Eye (tissue), 1 donor: ENCODE data around the gene GCLM.
A peak's percentile ranks its signal among the peaks of the same experiment; 100 is the strongest.

Experiments
- DNase-seq: peaks from one replicate; pipeline ENCODE4 v3.0.0-alpha.2; 2015

GCLM gene

DNA sequence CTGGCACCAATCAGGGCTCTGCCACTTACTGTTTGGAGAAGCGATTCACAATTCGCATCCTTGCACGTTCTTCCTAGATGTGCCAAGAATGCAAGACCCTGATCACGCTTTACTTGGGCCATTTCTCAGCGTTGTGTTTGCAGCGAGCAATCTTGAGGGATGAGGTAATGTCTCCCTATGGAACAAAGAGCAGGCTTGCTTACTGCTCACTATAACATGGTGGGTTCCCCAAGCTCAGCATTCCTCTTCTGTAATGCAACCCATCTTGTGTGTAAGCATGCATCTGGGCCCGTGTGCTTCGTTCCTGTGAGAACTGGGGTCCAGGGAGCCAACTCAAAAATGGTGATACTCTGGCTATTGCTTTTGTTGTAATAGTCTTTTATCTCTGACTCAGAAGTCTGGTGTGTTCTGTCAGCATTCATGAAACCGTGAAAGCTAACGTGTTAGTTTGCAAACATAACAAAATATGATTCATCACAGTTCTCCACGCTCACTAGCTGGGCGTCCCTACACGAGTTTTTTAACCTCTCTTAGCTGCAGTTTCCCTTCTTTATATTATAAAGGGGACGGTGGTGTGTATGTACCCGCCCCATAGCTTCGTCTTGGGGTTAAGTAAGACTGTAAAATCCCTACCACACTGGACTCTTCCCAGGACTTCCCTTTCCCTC, 63.6 kb downstream of the GCLM start:
- DNase-seq = peak; percentile 87

DNA sequence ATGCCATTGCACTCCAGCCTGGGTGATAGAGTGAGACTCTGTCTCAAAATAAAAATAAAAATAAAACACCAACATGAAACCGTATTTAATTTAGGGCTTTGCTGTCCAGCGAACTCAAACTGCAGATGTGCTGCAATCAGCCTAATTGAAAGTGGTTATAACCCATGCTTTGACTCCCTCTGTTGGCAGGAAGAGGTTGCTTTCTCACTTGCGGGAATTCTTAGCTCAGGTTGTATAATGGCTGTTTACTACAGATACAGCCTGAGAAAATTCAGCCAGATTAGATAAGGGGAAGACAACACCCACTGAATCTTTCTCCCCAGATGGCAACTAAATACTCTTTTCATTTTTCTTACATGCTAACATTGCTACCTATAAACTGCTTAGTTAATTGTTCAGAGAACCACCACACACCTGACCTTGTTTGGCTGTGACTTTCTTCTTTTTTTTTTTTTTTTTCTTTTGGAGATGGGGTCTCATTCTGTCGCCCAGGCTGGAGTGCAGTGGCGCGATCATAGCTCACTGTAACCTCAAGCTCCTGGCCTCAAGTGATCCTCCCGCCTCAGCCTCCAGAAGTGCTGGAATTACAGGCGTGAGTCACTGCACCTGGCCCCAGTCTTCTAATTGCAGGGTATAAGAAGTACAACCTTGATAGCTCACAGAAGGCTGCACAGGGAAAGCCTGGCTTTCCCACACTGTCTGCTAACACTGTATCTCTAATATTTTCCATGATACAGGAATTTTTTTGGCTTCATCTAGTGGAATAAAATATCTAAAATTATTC, 64.8 kb downstream of the GCLM start:
- peak; percentile 88 for DNase-seq

DNA sequence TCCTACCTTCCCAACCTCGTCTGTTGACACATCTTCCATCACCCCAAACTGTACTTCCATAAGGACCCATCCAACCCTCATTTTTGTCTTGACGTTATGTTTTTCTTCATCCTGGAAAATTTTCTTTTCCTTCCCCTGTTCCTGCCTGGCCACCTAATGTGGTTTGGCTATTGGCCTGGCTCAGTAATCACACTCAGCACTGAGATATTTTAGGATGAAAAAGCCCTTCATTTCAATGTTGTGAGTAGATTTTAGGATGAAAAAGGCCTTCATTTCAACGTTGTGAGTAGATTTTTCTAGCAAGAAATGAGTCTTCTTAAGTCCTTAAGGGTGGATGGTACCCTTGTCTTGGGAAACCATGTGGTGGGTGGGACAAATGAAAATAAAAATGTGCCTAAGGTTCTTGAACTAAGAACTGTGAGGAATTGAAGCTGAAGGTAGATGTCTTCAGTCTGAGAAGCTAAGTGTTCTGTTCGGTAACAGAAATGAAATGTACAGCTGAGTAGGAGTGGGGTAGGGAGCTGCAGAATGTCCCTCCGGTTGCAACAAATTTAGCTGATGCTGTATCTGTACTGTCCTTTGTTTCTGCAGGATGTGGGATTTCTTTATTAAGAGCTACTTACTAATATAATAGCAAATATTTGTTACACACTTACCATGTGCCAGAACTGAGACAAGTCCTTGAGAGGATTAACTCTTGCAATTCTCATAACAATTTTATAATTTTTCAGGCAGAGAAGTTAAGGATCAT, 66.3 kb downstream of the GCLM start:
- no peak for DNase-seq

DNA sequence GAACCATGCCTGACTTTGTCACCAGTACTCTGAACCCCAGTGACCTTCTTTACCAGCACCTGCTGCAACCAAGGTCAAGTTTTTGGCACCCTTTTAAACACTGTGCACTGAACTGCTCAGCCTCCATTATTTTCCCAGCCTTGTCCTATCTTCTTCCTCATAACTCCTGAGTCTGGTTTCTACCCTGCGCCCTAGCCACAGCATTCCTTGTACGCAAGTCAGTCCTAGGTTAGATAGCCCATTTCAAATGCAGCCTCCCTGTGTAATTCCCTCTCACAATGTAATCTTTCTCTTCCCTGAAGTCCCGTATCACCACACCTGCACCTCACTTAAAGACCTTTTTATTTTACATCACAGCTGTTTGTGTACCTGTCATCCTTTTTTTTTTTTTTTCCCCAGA, 67.5 kb downstream of the GCLM start:
- DNase-seq = no peak

DNA sequence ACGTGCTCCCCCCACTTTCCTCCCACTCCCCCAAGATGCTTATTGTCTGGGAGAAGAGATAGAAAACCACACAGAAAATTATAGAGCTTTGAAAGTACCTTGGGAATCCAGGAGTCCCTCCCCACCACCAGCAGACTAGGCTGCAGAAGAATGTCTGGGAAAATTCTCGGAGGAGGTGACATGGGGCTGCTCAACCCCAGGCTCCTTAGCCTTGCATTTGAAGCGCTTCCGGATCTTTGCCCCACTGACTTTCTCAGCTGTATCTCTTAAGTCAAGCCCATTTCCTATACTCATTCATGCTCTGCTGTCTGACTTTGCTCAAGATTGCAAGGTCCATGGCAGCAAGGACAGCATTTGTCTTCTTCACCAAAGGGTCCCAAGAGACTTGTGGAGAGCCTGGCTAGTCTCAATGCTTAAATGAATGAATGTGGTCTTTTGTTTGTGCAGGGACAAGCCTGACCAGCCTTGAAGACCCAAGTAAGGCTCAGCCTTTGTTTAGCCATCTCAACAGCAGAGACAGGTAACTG, 68.2 kb downstream of the GCLM start:
- DNase-seq = no peak

DNA sequence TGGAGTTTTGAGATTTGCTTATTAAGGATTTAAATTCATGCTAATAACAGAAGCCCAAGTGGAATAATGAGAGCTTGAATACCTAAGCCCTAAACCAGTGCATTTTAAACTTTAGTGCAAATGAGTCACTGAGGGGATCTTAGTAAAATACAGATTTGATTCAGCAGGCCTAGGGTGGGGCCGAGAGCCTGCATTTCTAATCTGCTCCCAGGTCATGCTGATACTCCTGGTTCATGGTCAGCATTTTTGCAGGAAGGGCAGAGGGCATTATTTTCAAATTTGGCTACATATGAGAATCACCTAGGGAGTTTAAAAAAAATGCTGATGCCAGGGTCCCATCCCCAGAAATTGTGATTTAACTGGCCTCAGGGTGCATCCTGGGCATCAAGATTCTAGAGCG, 69.5 kb downstream of the GCLM start:
- DNase-seq = no peak

DNA sequence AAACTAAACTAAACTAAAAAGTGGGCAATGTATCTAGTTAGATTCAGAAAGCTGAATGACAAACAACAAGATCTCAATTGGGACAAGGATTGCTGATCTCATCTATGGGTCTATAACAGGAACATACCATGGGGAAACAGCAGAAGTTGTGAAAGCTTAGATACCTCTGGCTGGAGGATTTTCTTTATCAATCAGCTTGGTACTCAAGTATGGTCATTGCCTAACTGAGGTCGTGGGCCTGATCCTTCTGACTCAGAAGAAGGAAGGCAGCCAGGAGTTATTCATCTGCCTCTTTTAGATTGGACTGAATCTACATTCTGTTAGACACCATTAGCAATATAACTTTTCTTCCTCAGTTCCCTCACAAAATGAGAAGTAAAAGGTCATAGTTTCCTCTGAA, 69.9 kb downstream of the GCLM start:
- DNase-seq = no peak

DNA sequence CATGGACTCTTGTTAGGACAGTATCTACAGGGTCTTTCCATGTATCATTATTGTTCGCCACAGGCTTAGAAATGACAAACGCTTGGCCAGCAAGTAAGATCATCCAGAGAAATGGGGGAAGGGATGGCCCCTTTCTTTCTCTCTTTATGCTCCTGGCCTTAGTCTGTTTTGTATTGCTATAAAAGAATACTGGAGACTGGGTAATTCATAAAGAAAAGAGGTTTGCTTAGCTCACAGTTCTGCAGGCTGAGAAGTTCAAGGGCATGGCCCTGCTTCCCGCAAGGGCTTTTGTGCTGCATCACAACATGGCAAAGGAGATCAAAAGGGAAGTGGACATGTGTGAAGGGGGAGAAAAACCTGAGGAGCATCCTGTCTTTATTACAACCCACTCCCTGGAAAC, 71.3 kb downstream of the GCLM start:
- DNase-seq = no peak
